ENCODE measurements around the gene SLC25A38.
"Not testable (repeated sequence)": the region's sequence is repeated elsewhere in the genome, so short reads cannot be mapped to it uniquely, and the experiment has no call there.

SLC25A38 gene

DNA sequence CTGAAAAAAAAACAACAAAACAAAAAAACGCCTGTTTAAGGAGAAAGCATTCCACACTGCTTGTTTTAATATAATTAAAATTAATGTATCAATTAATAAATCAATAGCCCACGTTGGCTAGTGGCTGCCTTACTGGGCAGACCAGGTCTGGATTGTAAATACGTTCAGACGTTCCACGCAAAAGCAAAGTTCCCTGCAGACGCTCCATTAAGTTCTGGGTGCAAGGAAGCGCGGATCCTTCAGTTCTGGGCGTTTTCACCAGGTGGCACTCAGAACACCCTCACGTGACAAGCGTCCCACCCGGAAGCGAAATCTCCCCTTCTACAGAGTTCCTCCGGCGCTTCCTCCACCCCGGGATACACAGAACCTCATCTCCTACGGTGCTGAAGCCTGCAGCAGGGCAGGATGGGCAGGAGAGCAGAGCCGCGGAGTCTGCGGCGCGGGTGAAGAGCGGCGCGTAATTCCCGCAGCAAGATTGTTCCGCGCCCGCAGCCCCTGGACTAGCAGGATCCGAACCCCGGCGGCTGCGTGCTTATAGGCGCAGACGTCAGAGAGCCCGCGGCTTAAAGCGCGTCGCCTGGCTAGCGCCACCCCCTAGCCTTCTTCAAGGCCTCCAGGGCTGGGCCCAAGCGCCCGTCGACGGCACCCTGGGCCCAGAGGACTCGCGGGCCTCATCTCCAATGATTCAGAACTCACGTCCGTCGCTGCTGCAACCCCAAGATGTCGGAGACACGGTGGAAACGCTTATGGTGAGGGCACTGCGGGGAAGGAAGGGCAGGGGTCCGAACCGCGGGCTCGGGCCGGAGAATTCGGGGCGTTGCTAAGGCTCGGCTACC, at the start of gene SLC25A38:
SLC25A38 (plus strand) TSS at position 326 of the 836 bp plus-strand sequence; CDS start at position 681, 355 bp downstream.
- peak; percentile 72 for DNase-seq (ENCODE audit: low read depth)

GRCh38 chr3:39333607-39334006, 49.6 kb upstream of the SLC25A38 start:
- no peak for DNase-seq (ENCODE audit: low read depth)

- no peak for DNase-seq (ENCODE audit: low read depth)
Measured at GRCh38 chr3:39334205-39334604, 49.0 kb upstream of the SLC25A38 start.

DNA sequence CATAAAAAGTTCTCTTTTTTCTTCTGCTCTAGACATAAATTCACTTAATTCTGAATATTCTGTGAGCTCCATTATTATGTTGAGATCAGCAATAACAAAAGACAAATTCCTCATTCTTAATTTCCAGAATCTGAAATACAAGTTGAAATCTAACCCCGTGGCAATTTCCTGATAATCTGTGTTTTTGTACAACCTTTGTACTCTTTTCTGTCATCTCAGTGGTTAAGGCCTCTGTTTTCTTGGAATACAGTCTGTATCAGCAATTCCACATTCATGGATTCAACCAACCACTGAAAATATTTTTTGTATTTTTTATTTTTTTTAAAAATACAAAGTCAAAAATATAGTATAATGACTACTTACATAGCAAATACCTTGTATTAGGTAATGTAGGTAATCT, 45.0 kb upstream of the SLC25A38 start:
- no peak for DNase-seq (ENCODE audit: low read depth)

GRCh38 chr3:39339086-39339485, 44.1 kb upstream of the SLC25A38 start:
- DNase-seq (ENCODE audit: low read depth) = no peak

DNA sequence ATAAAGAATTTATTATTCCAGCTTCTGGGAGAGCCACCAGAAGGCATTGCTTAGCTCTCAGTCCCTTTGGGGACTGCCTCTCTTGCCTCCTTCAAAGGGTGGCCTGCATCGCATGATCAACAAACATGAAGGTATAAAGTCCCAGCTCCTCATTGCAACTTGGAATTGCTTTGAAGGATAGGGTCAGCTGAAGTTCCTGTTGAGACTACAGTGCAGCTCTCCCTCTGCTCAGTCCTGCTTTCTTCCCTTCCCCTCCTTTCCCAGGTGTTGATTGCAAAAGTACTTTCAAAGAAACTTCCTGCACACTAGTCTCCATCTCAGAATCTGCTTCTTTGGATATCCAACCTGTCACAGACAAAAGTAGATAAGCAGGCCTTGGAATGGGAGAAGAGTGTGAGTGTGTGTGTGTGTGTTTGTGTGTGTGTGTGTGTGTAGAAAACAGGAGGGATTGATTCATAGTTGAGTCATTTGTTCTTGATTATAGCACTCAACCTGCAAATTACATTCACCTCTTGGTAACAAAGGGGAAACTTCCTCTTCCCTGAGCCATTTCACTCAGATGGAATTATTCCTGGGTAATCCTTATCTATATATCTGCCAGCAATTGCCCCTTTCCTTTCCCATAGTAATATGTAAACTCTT, 40.0 kb upstream of the SLC25A38 start:
- DNase-seq (ENCODE audit: low read depth) = no peak

GRCh38 chr3:39343760-39344159, 39.4 kb upstream of the SLC25A38 start:
- no peak for DNase-seq (ENCODE audit: low read depth)

- no peak for DNase-seq (ENCODE audit: low read depth)
Measured at GRCh38 chr3:39344746-39345344, 38.3 kb upstream of the SLC25A38 start.

GRCh38 chr3:39346785-39347585, 36.2 kb upstream of the SLC25A38 start:
- DNase-seq (ENCODE audit: low read depth) = no peak

- DNase-seq (ENCODE audit: low read depth) = no peak
Measured at GRCh38 chr3:39347586-39347876, 35.6 kb upstream of the SLC25A38 start.

DNA sequence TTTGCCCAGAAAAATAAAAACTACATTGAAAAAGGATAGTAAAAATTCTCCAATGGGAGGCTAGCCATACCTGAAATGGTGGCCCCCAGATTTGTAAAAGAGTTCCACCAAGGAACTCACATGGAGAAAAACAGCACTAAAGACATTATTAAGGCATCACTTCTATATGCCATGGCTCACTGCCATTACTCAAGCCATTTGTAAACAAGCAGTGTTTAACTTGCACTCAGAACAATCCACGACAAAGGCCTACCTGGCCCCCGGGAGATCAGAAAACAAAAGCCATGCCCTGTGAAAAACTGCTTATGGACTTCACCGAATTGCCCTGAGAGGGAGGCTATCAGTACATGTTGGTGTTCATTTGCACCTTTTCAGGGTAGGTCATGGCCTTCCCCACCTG, 34.1 kb upstream of the SLC25A38 start:
- no peak for DNase-seq (ENCODE audit: low read depth)

DNA sequence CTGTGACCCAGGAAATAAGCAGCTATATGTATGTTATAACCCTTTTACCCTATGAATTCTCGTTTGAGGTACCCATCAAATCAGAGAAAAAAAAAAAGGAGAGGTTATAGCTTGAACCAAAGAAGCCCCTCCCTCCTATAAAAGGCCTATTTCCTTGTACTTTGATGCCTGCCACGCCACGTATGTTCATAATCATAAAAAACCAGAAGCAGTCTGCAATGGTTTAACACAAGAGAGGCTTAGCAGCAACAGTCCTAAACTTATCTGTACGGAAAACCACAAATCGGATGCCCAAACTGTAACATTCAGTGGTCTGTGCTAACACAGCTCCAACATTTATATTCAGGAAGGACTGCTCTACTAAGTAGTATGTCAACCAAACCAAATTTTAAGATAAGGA, 32.5 kb upstream of the SLC25A38 start:
- no peak for DNase-seq (ENCODE audit: low read depth)

GRCh38 chr3:39351134-39351533, 32.0 kb upstream of the SLC25A38 start:
- not testable (repeated sequence) for DNase-seq (ENCODE audit: low read depth)

- not testable (repeated sequence) for DNase-seq (ENCODE audit: low read depth)
Measured at GRCh38 chr3:39353168-39353927, 29.8 kb upstream of the SLC25A38 start.

DNA sequence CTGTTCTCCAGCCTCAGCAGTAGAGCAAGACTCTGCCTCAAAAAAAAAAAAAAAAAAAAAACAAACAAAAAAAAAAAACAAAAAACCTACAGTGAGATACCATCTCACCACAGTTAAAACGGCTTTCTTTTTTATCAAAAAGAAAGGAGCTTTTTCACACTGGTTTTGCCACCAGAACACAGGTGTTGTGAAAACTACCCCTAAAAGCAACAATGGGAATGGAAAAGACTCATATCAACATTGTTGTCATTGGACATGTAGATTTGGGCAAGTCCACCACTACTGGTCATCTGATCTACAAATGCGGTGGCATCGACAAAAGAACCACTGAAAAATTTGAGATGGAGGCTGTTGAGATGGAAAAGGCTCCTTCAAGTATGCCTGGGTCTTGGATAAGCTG, 24.8 kb upstream of the SLC25A38 start:
- no peak for DNase-seq (ENCODE audit: low read depth)

DNA sequence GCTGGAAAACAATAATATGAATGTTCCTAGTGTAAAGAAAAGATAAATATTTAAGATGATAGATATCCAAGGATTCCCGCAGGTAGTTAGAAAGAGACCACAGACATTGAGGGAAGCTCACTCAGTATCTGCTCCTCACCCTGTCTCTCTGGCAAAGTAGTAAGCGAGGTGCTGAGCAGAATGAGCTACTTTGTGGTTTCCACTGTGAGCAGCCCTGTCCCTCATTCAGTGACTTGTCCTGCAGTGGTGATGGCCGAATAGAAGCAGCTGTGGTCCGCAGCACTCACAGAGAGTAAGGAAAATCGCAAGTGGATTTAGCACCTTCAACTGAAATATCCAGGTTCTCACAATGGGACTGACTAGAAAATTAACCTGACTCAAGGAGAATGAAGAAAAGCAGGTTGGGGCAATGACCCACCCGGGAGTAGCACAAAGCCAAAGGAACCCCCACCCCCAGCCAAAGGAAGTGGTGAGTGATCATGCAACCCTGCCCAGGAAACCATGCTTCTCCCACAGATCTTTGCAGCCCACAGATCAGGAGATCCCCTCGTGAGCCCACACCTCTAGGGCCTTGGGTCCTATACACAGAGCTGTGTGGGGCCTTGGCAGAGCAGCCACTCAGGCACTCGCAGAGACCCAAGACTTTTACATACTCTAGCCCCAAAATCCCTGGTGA, 21.8 kb upstream of the SLC25A38 start:
- DNase-seq (ENCODE audit: low read depth) = no peak

DNA sequence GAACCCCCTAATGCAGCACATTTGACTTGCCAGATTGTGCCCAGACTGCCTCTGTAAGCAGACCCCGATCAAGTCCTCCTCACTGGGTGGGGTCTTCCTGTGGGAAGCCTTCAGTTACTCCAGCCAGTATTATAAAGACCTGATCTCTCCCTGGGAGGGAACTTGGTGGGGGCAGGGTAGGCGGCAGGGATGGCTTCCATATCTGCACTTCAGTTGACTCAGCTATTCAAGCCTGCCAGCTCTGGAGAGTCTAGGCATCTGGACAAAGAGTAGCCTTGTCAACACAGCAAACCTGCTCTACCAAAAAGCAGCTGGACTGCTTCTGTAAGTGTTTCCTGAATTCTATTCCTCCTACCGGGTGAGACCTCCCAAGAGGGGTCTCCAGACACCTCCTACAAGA, 21.0 kb upstream of the SLC25A38 start:
- DNase-seq (ENCODE audit: low read depth) = no peak

DNA sequence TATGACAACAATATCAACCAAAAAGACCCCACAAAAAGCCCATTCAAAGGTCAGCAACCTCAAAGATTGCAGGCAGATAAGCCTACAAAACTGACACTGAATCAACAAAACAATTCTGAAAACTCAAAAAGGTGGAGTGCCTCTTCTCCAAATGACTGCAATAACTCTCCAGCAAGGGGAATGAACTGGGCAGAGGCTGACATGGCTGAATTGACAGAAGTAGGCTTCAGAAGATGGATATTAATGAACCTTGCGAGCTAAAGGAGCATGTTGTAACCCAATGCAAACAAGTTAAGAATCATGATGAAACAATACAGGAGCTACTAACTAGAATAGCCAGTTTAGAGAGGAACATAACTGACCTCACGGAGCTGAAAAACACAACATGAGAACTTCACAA, 20.4 kb upstream of the SLC25A38 start:
- no peak for DNase-seq (ENCODE audit: low read depth)

DNA sequence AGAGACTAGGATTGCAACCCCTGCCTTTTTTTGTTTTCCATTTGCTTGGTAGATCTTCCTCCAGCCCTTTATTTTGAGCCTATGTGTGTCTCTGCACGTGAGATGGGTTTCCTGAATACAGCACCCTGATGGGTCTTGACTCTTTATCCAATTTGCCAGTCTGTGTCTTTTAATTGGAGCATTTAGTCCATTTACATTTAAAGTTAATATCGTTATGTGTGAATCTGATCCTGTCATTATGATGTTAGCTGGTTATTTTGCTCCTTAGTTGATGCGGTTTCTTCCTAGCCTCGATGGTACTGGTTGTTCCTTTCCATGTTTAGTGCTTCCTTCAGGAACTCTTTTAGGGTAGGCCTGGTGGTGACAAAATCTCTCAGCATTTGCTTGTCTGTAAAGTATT, 12.7 kb upstream of the SLC25A38 start:
- DNase-seq (ENCODE audit: low read depth) = not testable (repeated sequence)

GRCh38 chr3:39372833-39373232, 10.3 kb upstream of the SLC25A38 start:
- no peak for DNase-seq (ENCODE audit: low read depth)

DNA sequence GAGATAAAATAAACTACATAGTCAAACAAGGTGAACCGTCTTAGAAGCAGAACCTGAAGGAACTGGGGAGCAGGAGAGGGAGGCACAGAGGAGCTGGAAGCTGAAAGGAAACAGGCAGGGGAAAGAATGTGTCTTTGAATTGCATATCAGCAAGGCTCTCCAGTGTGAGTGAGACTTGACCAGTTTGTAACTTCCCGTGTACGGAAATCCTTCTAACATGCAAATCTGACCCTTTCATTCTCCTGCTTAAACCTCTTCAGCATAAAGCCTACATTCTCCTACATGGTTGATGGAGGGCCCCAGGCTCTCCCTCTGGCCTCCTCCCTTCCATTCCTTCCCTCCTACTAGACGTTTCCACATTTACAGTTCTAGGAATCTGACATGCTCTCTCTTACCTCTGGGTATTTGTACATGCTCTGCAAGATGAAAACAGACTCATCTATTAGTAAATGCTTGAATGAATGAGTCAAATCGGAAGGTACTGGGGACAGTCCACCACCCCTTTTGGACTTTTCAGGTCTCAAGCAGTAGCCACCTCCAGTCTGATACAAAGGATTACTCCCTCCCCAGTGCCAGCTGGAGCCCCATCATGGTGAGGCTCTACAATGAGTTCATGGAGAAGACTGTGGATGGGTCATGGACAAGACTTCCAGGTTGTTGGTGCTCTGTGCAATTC, 6.1 kb upstream of the SLC25A38 start:
- no peak for DNase-seq (ENCODE audit: low read depth)
